Adipocyte (in vitro differentiated cells): ENCODE data around the gene SPSB4.

Source experiments
- DNase-seq: peaks from one replicate; pipeline ENCODE4 v3.0.0-alpha.2; 2015; ENCODE audit warnings: low read depth
- H3K27me3 ChIP-seq: replicated peaks from 2 replicates; pipeline ENCODE4 v1.7.0; 2013; ENCODE audit warnings: mild to moderate bottlenecking, low read length, moderate library complexity; ENCODE audit not compliant: control insufficient read depth, insufficient read depth
- H3K36me3 ChIP-seq: 2 replicates; pipeline ENCODE4 v1.7.0; 2013; ENCODE audit warnings: low read length, mild to moderate bottlenecking, moderate library complexity; ENCODE audit not compliant: control insufficient read depth, insufficient read depth, severe bottlenecking
- H3K4me1 ChIP-seq: 2 replicates; pipeline ENCODE4 v1.7.0; 2013; ENCODE audit warnings: mild to moderate bottlenecking, low read length, moderate library complexity; ENCODE audit not compliant: control insufficient read depth, insufficient read depth
- H3K4me3 ChIP-seq: 2 replicates; pipeline ENCODE4 v1.7.0; 2013; ENCODE audit warnings: mild to moderate bottlenecking, low read length, moderate library complexity
- H3K9ac ChIP-seq: 2 replicates; pipeline ENCODE4 v1.7.0; 2013; ENCODE audit warnings: mild to moderate bottlenecking, low read length, moderate library complexity
- H3K9me3 ChIP-seq: 2 replicates; pipeline ENCODE4 v1.7.0; 2013; ENCODE audit warnings: mild to moderate bottlenecking, low read length, moderate library complexity; ENCODE audit not compliant: control insufficient read depth

SPSB4 gene

GRCh38 chr3:141021261-141021660 is 29.9 kb upstream of the SPSB4 start:
- H3K9ac ChIP-seq, result no peak overlapping the region
- H3K9me3 ChIP-seq, result no peaks in the 10 kb centered on the region
- no peaks in the 10 kb centered on the region for H3K27me3 ChIP-seq
- H3K36me3 ChIP-seq, result no peaks in the 10 kb centered on the region
- H3K4me1 ChIP-seq, result no peaks in the 10 kb centered on the region
- no peak overlapping the region for H3K4me3 ChIP-seq
- DNase-seq, result peak; percentile 6

GRCh38 chr3:141030296-141030695 is 20.9 kb upstream of the SPSB4 start:
- Histone ChIP-seq H3K9ac (no peak overlapping the region), H3K27me3 (peaks cover 6% of the 10 kb centered on the region), H3K36me3 (no peaks in the 10 kb centered on the region), H3K4me1 (no peaks in the 10 kb centered on the region), H3K4me3 (no peak overlapping the region), H3K9me3 (no peaks in the 10 kb centered on the region)
- no peak for DNase-seq

- Histone ChIP-seq H3K4me3 (no peak overlapping the region), H3K27me3 (peaks cover 24% of the 10 kb centered on the region), H3K9ac (no peak overlapping the region), H3K9me3 (peaks cover 8% of the 10 kb centered on the region), H3K36me3 (no peaks in the 10 kb centered on the region), H3K4me1 (no peaks in the 10 kb centered on the region)
- no peak for DNase-seq
These were observed 11.6 kb upstream of the SPSB4 start for GRCh38 chr3:141039589-141039988.

GRCh38 chr3:141044695-141045641 is 6.2 kb upstream of the SPSB4 start:
- H3K4me3 ChIP-seq, result no peak overlapping the region
- no peaks in the 10 kb centered on the region for H3K4me1 ChIP-seq
- no peaks in the 10 kb centered on the region for H3K36me3 ChIP-seq
- no peak for DNase-seq
- peaks cover 8% of the 10 kb centered on the region for H3K9me3 ChIP-seq
- H3K9ac ChIP-seq, result no peak overlapping the region
- peaks cover 50% of the 10 kb centered on the region for H3K27me3 ChIP-seq

- no peak for DNase-seq
- Histone ChIP-seq H3K4me1 (no peaks in the 10 kb centered on the region), H3K9me3 (peaks cover 8% of the 10 kb centered on the region), H3K27me3 (peaks cover 59% of the 10 kb centered on the region), H3K9ac (no peak overlapping the region), H3K4me3 (no peak overlapping the region), H3K36me3 (no peaks in the 10 kb centered on the region)
These were observed 5.3 kb upstream of the SPSB4 start for GRCh38 chr3:141045849-141046248.

- DNase-seq, result no peak
- H3K9ac ChIP-seq, result no peak overlapping the region
- no peaks in the 10 kb centered on the region for H3K36me3 ChIP-seq
- peaks cover 63% of the 10 kb centered on the region for H3K27me3 ChIP-seq
- no peaks in the 10 kb centered on the region for H3K4me1 ChIP-seq
- H3K4me3 ChIP-seq, result no peak overlapping the region
- H3K9me3 ChIP-seq, result peaks cover 3% of the 10 kb centered on the region
These were observed 4.0 kb upstream of the SPSB4 start for GRCh38 chr3:141047168-141047567.

GRCh38 chr3:141049681-141050080 is 1.5 kb upstream of the SPSB4 start:
- no peaks in the 10 kb centered on the region for H3K36me3 ChIP-seq
- no peaks in the 10 kb centered on the region for H3K9me3 ChIP-seq
- peaks cover 74% of the 10 kb centered on the region for H3K27me3 ChIP-seq
- H3K9ac ChIP-seq, result no peak overlapping the region
- DNase-seq, result no peak
- H3K4me1 ChIP-seq, result no peaks in the 10 kb centered on the region
- no peak overlapping the region for H3K4me3 ChIP-seq

- Histone ChIP-seq H3K36me3 (no peaks in the 10 kb centered on the region), H3K4me3 (no peak overlapping the region), H3K27me3 (peaks cover 75% of the 10 kb centered on the region), H3K4me1 (no peaks in the 10 kb centered on the region), H3K9me3 (no peaks in the 10 kb centered on the region), H3K9ac (no peak overlapping the region)
- DNase-seq, result no peak
These were observed 475 bp downstream of the SPSB4 start for GRCh38 chr3:141051443-141052200.

GRCh38 chr3:141052201-141053069 is 1.3 kb downstream of the SPSB4 start:
- H3K27me3 ChIP-seq, result peaks cover 78% of the 10 kb centered on the region
- DNase-seq, result no peak

GRCh38 chr3:141055136-141055535 is 4.0 kb downstream of the SPSB4 start:
- no peak for DNase-seq
- H3K9ac ChIP-seq, result no peak overlapping the region
- peaks cover 9% of the 10 kb centered on the region for H3K9me3 ChIP-seq
- no peak overlapping the region for H3K4me3 ChIP-seq
- H3K27me3 ChIP-seq, result peaks cover 67% of the 10 kb centered on the region
- H3K36me3 ChIP-seq, result no peaks in the 10 kb centered on the region
- no peaks in the 10 kb centered on the region for H3K4me1 ChIP-seq

More at GRCh38 chr3:141052201-141053069, 1.3 kb downstream of the SPSB4 start:
- H3K9me3 ChIP-seq, result no peaks in the 10 kb centered on the region
- no peaks in the 10 kb centered on the region for H3K4me1 ChIP-seq
- no peak overlapping the region for H3K9ac ChIP-seq
- H3K36me3 ChIP-seq, result no peaks in the 10 kb centered on the region
- H3K4me3 ChIP-seq, result no peak overlapping the region
